C4-2B (cell line): ENCODE measurements around the gene FUBP3.

ENCODE experiments used
- ZFX ChIP-seq: fragments of 450-650 bp; IDR thresholded peaks from 2 replicates; pipeline ENCODE4 v1.6.1; 2017
- TF ChIP-seq, protein P1 (sequence below): fragments of 450-650 bp; conservative IDR thresholded peaks from 2 replicates; pipeline ENCODE4 v1.5.1; 2017; ENCODE audit warnings: mild to moderate bottlenecking

DNA sequence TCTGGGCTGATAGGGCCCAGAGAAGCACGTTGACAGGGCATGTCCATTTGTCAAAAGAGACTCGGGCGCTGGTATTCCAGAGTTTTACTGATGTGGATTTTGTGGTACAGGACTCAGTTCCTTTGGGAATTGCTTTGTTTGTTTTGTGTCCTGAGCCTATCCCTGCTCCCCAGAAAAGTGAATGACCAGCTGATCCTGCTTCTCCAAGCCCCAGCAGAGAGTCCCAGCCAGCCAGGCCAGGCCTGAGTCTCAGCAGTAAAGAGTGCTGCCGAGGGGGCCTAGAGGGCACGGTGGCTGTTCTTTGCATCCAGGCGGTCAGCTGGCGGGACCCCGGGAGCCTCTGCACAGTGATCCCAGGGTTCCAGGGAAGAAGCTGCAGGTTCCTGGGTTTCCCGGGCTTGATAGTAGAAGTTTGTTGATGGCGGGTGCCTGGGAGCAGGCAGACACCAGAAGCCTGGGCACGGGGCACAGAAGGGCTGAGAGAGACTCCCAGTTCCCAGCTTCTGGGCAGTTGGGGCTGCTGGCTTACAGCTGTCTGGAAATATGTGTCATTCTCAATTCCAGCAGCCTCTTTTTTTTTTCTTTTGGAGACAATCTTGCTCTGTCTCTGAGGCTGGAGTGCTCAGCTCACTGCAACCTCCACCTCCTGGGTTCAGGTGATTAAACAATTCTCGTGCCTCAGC, 93.7 kb downstream of the FUBP3 start:
- TF ChIP-seq, protein P1, sequence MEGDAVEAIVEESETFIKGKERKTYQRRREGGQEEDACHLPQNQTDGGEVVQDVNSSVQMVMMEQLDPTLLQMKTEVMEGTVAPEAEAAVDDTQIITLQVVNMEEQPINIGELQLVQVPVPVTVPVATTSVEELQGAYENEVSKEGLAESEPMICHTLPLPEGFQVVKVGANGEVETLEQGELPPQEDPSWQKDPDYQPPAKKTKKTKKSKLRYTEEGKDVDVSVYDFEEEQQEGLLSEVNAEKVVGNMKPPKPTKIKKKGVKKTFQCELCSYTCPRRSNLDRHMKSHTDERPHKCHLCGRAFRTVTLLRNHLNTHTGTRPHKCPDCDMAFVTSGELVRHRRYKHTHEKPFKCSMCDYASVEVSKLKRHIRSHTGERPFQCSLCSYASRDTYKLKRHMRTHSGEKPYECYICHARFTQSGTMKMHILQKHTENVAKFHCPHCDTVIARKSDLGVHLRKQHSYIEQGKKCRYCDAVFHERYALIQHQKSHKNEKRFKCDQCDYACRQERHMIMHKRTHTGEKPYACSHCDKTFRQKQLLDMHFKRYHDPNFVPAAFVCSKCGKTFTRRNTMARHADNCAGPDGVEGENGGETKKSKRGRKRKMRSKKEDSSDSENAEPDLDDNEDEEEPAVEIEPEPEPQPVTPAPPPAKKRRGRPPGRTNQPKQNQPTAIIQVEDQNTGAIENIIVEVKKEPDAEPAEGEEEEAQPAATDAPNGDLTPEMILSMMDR = no peak
- no peak for TF ChIP-seq ZFX
